MCF 10A (cell line): ENCODE data around the gene PAX2. TPM values are rescaled to one million over a fixed set of nuclear protein-coding genes. Genes with fewer than 3 reads are reported as not detected.

Experiments used
- BruUV-seq: library from RNA; stranded (reverse); fragments of 400-500 nt; replicated peaks from 2 replicates; lab custom pipeline; 2021; lab: Mats Ljungman, UMichigan
- CTCF ChIA-PET: fragments of 300-600 bp; sonication (Branson Sonifier 250); formaldehyde crosslinking; extraction: SDS; loops from one replicate; lab custom pipeline; 2021; ENCODE audit warnings: antibody characterized with exemption, inconsistent platforms; lab: Yijun Ruan, JAX
- POLR2A ChIA-PET: fragments of 300-600, 350-650 bp; sonication (Branson Sonifier 250); formaldehyde crosslinking; extraction: SDS; loops from one replicate; lab custom pipeline; 2020; ENCODE audit warnings: antibody characterized with exemption, inconsistent platforms; lab: Yijun Ruan, JAX
- DNase-seq: peaks from one replicate; pipeline ENCODE4 v3.0.0-alpha.2; 2018; ENCODE audit not compliant: unreplicated experiment
- H3K27ac Mint-ChIP-seq: one replicate; pipeline ENCODE4 v1.8.0; 2022; ENCODE audit warnings: mild to moderate bottlenecking, low read depth, mixed read lengths; ENCODE audit not compliant: unreplicated experiment
- H3K27me3 Mint-ChIP-seq: one replicate; pipeline ENCODE4 v1.8.0; 2022; ENCODE audit warnings: mixed read lengths; ENCODE audit not compliant: insufficient read depth, unreplicated experiment
- H3K36me3 Mint-ChIP-seq: one replicate; pipeline ENCODE4 v1.8.0; 2022; ENCODE audit warnings: mild to moderate bottlenecking, moderate library complexity, mixed read lengths; ENCODE audit not compliant: insufficient read depth, unreplicated experiment
- H3K4me1 Mint-ChIP-seq: one replicate; pipeline ENCODE4 v1.8.0; 2022; ENCODE audit warnings: mixed read lengths; ENCODE audit not compliant: insufficient read depth, unreplicated experiment
- H3K4me3 Mint-ChIP-seq: one replicate; pipeline ENCODE4 v1.8.0; 2022; ENCODE audit warnings: mild to moderate bottlenecking, moderate library complexity, mixed read lengths; ENCODE audit not compliant: unreplicated experiment
- H3K9me3 Mint-ChIP-seq: one replicate; pipeline ENCODE4 v1.8.0; 2022; ENCODE audit warnings: mixed read lengths; ENCODE audit not compliant: unreplicated experiment
- intact Hi-C: fragments of 100-400 bp; cut with micrococcal nuclease; formaldehyde crosslinking; loops from 2 replicates; pipeline ENCODE4 v1.14.1; 2022
- total RNA-seq: library from RNA; stranded (reverse); gene quantifications from 2 replicates; pipeline ENCODE4 v1.2.3, GENCODE V29; 2022
- TF ChIP-seq, protein P1 (sequence below): fragments of 200-600 bp; IDR thresholded peaks from one replicate; pipeline ENCODE4 v1.8.0; 2022; ENCODE audit warnings: antibody characterized with exemption, mild to moderate bottlenecking; ENCODE audit not compliant: unreplicated experiment

Gene PAX2
- total RNA-seq, 1 experiment from 2014 or later: not detected

GRCh38 chr10:100835810-100836209 lies 90.4 kb downstream of the PAX2 start:
- no TSS peak for BruUV-seq
- ChIA-PET CTCF (no interaction called here), POLR2A (no interaction called here)
- no peaks in the 10 kb centered on the region for H3K4me1 Mint-ChIP-seq
- H3K9me3 Mint-ChIP-seq: no peaks in the 10 kb centered on the region
- intact Hi-C loops: no loop called here
- no peak for DNase-seq
- no peak overlapping the region for H3K4me3 Mint-ChIP-seq
- no peak overlapping the region for H3K27ac Mint-ChIP-seq
- no peaks in the 10 kb centered on the region for H3K27me3 Mint-ChIP-seq
- H3K36me3 Mint-ChIP-seq: no peaks in the 10 kb centered on the region
- TF ChIP-seq, protein P1, sequence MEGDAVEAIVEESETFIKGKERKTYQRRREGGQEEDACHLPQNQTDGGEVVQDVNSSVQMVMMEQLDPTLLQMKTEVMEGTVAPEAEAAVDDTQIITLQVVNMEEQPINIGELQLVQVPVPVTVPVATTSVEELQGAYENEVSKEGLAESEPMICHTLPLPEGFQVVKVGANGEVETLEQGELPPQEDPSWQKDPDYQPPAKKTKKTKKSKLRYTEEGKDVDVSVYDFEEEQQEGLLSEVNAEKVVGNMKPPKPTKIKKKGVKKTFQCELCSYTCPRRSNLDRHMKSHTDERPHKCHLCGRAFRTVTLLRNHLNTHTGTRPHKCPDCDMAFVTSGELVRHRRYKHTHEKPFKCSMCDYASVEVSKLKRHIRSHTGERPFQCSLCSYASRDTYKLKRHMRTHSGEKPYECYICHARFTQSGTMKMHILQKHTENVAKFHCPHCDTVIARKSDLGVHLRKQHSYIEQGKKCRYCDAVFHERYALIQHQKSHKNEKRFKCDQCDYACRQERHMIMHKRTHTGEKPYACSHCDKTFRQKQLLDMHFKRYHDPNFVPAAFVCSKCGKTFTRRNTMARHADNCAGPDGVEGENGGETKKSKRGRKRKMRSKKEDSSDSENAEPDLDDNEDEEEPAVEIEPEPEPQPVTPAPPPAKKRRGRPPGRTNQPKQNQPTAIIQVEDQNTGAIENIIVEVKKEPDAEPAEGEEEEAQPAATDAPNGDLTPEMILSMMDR: no peak

- Mint-ChIP-seq H3K36me3 (no peaks in the 10 kb centered on the region), H3K4me3 (no peak overlapping the region), H3K9me3 (no peaks in the 10 kb centered on the region), H3K27ac (no peak overlapping the region), H3K27me3 (no peaks in the 10 kb centered on the region), H3K4me1 (no peaks in the 10 kb centered on the region)
- TF ChIP-seq, protein P1: no peak
- BruUV-seq: no TSS peak
- intact Hi-C loops: no loop called here
- POLR2A ChIA-PET: no interaction called here
- CTCF ChIA-PET: interaction anchor here (0.6 kb wide), 1 partner anchor 647 kb away, joined by 3 read pairs; no protein-coding TSS in a partner anchor
- no peak for DNase-seq
Measured at GRCh38 chr10:100836891-100837290, 91.5 kb downstream of the PAX2 start.

GRCh38 chr10:100837300-100837699 lies 91.9 kb downstream of the PAX2 start:
- Mint-ChIP-seq H3K9me3 (no peaks in the 10 kb centered on the region), H3K36me3 (no peaks in the 10 kb centered on the region), H3K4me1 (no peaks in the 10 kb centered on the region), H3K27me3 (no peaks in the 10 kb centered on the region), H3K4me3 (no peak overlapping the region), H3K27ac (no peak overlapping the region)
- intact Hi-C loops: no loop called here
- ChIA-PET POLR2A (no interaction called here), CTCF (interaction anchor here (0.6 kb wide), 1 partner anchor 647 kb away, joined by 3 read pairs; no protein-coding TSS in a partner anchor)
- TF ChIP-seq, protein P1: no peak
- no peak for DNase-seq
- no TSS peak for BruUV-seq

GRCh38 chr10:100838986-100839385 lies 93.6 kb downstream of the PAX2 start:
- no peak overlapping the region for H3K27ac Mint-ChIP-seq
- no peaks in the 10 kb centered on the region for H3K4me1 Mint-ChIP-seq
- TF ChIP-seq, protein P1: no peak
- H3K36me3 Mint-ChIP-seq: no peaks in the 10 kb centered on the region
- CTCF ChIA-PET: interaction anchor here (1.0 kb wide), 1 partner anchor 9 kb away, joined by 6 read pairs; no protein-coding TSS in a partner anchor
- H3K4me3 Mint-ChIP-seq: no peak overlapping the region
- POLR2A ChIA-PET: no interaction called here
- H3K9me3 Mint-ChIP-seq: no peaks in the 10 kb centered on the region
- peaks cover 8% of the 10 kb centered on the region for H3K27me3 Mint-ChIP-seq
- intact Hi-C loops: no loop called here
- BruUV-seq: no TSS peak
- DNase-seq: no peak
